HepG2 (cell line): ENCODE measurements around the gene MYH15. TPM values are rescaled to one million over a fixed set of nuclear protein-coding genes. Genes with fewer than 3 reads are reported as not detected.

Experiments
- ATAC-seq: fragments of 200-7000 bp; cut with Tn5 transposase; 3 replicates; pipeline ENCODE4 v1.9.1; 2020; ENCODE audit warnings: mild to moderate bottlenecking, moderate library complexity
- BruUV-seq: library from RNA; stranded (reverse); fragments of 400-500 nt; replicated peaks from 2 replicates; lab custom pipeline; 2021; lab: Mats Ljungman, UMichigan
- CTCF ChIA-PET: fragments of 300-600 bp; formaldehyde crosslinking; extraction: SDS; loops from one replicate; lab custom pipeline; 2021; ENCODE audit warnings: low total read pairs, inconsistent platforms, low intra/inter-chr PET ratio; lab: Yijun Ruan, JAX
- POLR2A ChIA-PET: fragments of 350-600 bp; sonication (Branson Sonifier 250); formaldehyde crosslinking; loops from one replicate; lab custom pipeline; 2020; ENCODE audit warnings: antibody characterized with exemption, inconsistent platforms; lab: Yijun Ruan, JAX
- DNase-seq: peaks from one replicate; pipeline ENCODE4 v3.0.0-alpha.2; 2015; ENCODE audit warnings: low spot score
- FAIRE-seq: peaks from 3 replicates; lab custom pipeline; 2011; peaks lifted over from hg19 to GRCh38; lab: Jason Lieb, UNC
- H2AFZ ChIP-seq: one replicate; pipeline ENCODE4 v1.6.1; 2011; ENCODE audit warnings: low read length, inconsistent platforms
- H3K27ac ChIP-seq: fragments of 300-600 bp; 3 replicates; pipeline ENCODE4 v1.8.0; 2011; ENCODE audit warnings: mixed run types, mild to moderate bottlenecking, mixed read lengths, low read length, inconsistent platforms; ENCODE audit not compliant: insufficient read depth; ENCODE audit errors: extremely low read length
- H3K27me3 ChIP-seq, 2 experiments: fragments of 200-600 bp in 1 of 2; 2 replicates in 1 of 2; 3 replicates in 1 of 2; pipeline versions ENCODE4 v1.6.0 to v1.8.0; 2011; ENCODE audit warnings: low read length in 2 of 2, mild to moderate bottlenecking in 2 of 2, moderate library complexity in 2 of 2, inconsistent platforms in 1 of 2; ENCODE audit not compliant: insufficient read depth in 2 of 2, control insufficient read depth in 1 of 2
- H3K36me3 ChIP-seq, 2 experiments: fragments of 200-600 bp in 1 of 2; replicated peaks in 1 of 2; 2 replicates in 1 of 2; 3 replicates in 1 of 2; pipeline versions ENCODE4 v1.5.1 to v1.8.0; 2011; ENCODE audit warnings: low read length in 2 of 2, inconsistent platforms in 1 of 2; ENCODE audit not compliant: insufficient read depth in 2 of 2, control insufficient read depth in 1 of 2
- H3K4me1 ChIP-seq: 2 replicates; pipeline ENCODE4 v1.5.1; 2012; ENCODE audit warnings: low read length, inconsistent platforms; ENCODE audit not compliant: insufficient read depth
- H3K4me2 ChIP-seq: 2 replicates; pipeline ENCODE4 v1.6.0; 2011; ENCODE audit warnings: low read depth, low read length, inconsistent platforms
- H3K4me3 ChIP-seq, 3 experiments: fragments of 200-600 bp in 1 of 3; sonication (generic), shearing (Covaris generic) in 1 of 3; replicated peaks in 1 of 3; 2 replicates each; pipeline ENCODE4 v1.5.1; 2011 to 2016; ENCODE audit warnings: low read length in 3 of 3, inconsistent platforms in 2 of 3, low read depth in 2 of 3, mild to moderate bottlenecking in 2 of 3, control low read depth in 1 of 3, mixed read lengths in 1 of 3; ENCODE audit not compliant: insufficient read depth in 1 of 3
- H3K79me2 ChIP-seq: one replicate; pipeline ENCODE4 v1.6.1; 2011; ENCODE audit warnings: low read length, inconsistent platforms; ENCODE audit not compliant: insufficient read depth
- H3K9ac ChIP-seq: 2 replicates; pipeline ENCODE4 v1.6.0; 2011; ENCODE audit warnings: mild to moderate bottlenecking, low read depth, low read length, inconsistent platforms; ENCODE audit not compliant: insufficient read depth
- H3K9me3 ChIP-seq: 2 replicates; pipeline ENCODE4 v1.5.1; 2012; ENCODE audit warnings: mild to moderate bottlenecking, low read length
- H4K20me1 ChIP-seq: 2 replicates; pipeline ENCODE4 v1.6.0; 2011; ENCODE audit warnings: inconsistent platforms, mild to moderate bottlenecking, low read length, moderate library complexity; ENCODE audit not compliant: insufficient read depth
- CHCHD3 ChIP-seq: sonication (generic); formaldehyde crosslinking; IDR thresholded peaks from 2 replicates; pipeline ENCODE4 v1.8.0; 2022; ENCODE audit warnings: mild to moderate bottlenecking, missing genetic modification reagents, moderate library complexity
- ELF1 ChIP-seq: sonication (generic); formaldehyde crosslinking; IDR thresholded peaks from 2 replicates; pipeline ENCODE4 v1.4.0; 2020; ENCODE audit warnings: missing genetic modification reagents
- GATAD1 ChIP-seq: IDR thresholded peaks from 2 replicates; pipeline ENCODE4 v1.6.1; 2016; ENCODE audit warnings: missing genetic modification reagents, missing compliant biosample characterization
- MAFF ChIP-seq: IDR thresholded peaks from 2 replicates; pipeline ENCODE4 v1.6.1; 2011; ENCODE audit warnings: low read depth, low read length, improper control_type of control experiment
- MED8 ChIP-seq: sonication (generic); formaldehyde crosslinking; IDR thresholded peaks from 2 replicates; pipeline ENCODE4 v1.8.1; 2023; ENCODE audit warnings: mild to moderate bottlenecking, missing genetic modification reagents; ENCODE audit not compliant: insufficient replicate concordance
- POLR2AphosphoS2 ChIP-seq: IDR thresholded peaks from 2 replicates; pipeline ENCODE4 v1.6.1; 2011; ENCODE audit warnings: low read depth, low read length, improper control_type of control experiment
- ZC3H13 ChIP-seq: sonication (generic); formaldehyde crosslinking; IDR thresholded peaks from 2 replicates; pipeline ENCODE4 v1.8.1; 2023; ENCODE audit warnings: mild to moderate bottlenecking, missing genetic modification reagents, moderate library complexity
- ZNF552 ChIP-seq: sonication (generic); formaldehyde crosslinking; IDR thresholded peaks from 2 replicates; pipeline ENCODE4 v1.9.0; 2022; ENCODE audit warnings: missing genetic modification reagents, mild to moderate bottlenecking, borderline replicate concordance
- WGBS: methylation state at CpG from one replicate; pipeline ENCODE4 v1.1.6; 2017; ENCODE audit warnings: low lambda C conversion rate; 5-methylcytosine and 5-hydroxymethylcytosine counted together
- in situ Hi-C: cut with HindIII; loops from 2 replicates; pipeline ENCODE4 v1.10.0; 2017; ENCODE audit warnings: low pct_unique_long_range_greater_than_20kb; ENCODE audit not compliant: extremely low pct_ligation_motif_present
- intact Hi-C: fragments of 100-400 bp; cut with micrococcal nuclease; formaldehyde crosslinking; loops from one replicate; pipeline ENCODE4 v1.10.0; 2022; ENCODE audit not compliant: unreplicated experiment
- polyA plus RNA-seq, 8 experiments: library from polyadenylated mRNA; depleted of rRNA in 3 of 8; stranded (reverse) in 7 of 8; unstranded in 1 of 8; fragments of >200 nt; fragmentation: Illumina TruSeq in 4 of 8; extraction: Trizol in 4 of 8; gene quantifications; 2 replicates each; pipeline versions ENCODE4 v1.2.1 to v1.2.3, GENCODE V29; 2011 to 2016; ENCODE audit warnings: low read depth in 4 of 8, missing spikeins in 1 of 8, mixed read lengths in 1 of 8; ENCODE audit not compliant: insufficient read depth in 1 of 8
- total RNA-seq, 5 experiments: library from RNA; depleted of rRNA; stranded (reverse); fragments of >200 nt; fragmentation: Illumina TruSeq; extraction: Trizol; gene quantifications; 2 replicates each; pipeline ENCODE4 v1.2.3, GENCODE V29; 2016; ENCODE audit warnings: low read depth in 1 of 5
- TF ChIP-seq, protein P1 (sequence below), 2 experiments: sonication (generic) in 1 of 2; formaldehyde crosslinking in 1 of 2; IDR thresholded peaks; 2 replicates each; pipeline versions ENCODE4 v1.6.1 to v1.9.0; 2014 to 2022; ENCODE audit warnings: antibody characterized with exemption in 1 of 2, borderline replicate concordance in 1 of 2, inconsistent platforms in 1 of 2, low read depth in 1 of 2, missing genetic modification reagents in 1 of 2

MYH15 gene
- total and polyA plus RNA-seq, 2 of the 13 experiments (the other 11 are each of a cell fraction or from before 2014, with no cell fraction given): 0.03 to 0.09 TPM

DNA sequence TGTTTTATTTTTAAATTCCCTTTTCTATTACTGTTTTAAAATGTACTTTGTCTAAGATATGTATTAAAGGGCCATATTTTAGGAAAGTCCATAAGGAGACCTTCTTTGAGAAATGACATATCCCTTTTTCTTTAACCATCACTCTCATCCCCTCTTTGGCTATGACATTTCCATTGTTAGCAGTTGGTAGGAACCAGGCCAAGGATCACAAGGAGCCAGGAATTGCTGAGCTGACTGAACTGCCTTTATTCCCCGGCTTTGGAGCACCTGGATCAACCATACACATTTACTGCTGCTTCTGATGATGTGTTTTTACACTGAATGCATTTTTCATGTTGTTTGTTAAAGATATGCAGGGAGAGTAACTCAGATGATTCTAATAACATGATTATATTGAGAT, 134.4 kb downstream of the MYH15 start:
- H4K20me1 ChIP-seq: no peaks in the 10 kb centered on the region
- no peaks in the 10 kb centered on the region for H3K9me3 ChIP-seq
- CTCF ChIA-PET: no interaction called here
- no peak overlapping the region for H3K4me3 ChIP-seq
- ATAC-seq: no peak
- no peaks in the 10 kb centered on the region for H3K36me3 ChIP-seq
- no peak overlapping the region for H3K9ac ChIP-seq
- POLR2A ChIA-PET: no interaction called here
- no TSS peak for BruUV-seq
- no peak for FAIRE-seq
- intact Hi-C loops (no loop called here), in situ Hi-C loops (no loop called here)
- no peaks in the 10 kb centered on the region for H3K4me1 ChIP-seq
- no peak overlapping the region for H2AFZ ChIP-seq
- H3K79me2 ChIP-seq: no peaks in the 10 kb centered on the region
- no peak for TF ChIP-seq MED8 (CRISPR knock-in tag)
- TF ChIP-seq ZNF552: no peak
- TF ChIP-seq CHCHD3 (CRISPR knock-in tag): no peak
- no peak for TF ChIP-seq ELF1
- TF ChIP-seq POLR2AphosphoS2: no peak
- TF ChIP-seq MAFF: no peak
- TF ChIP-seq GATAD1 (CRISPR knock-in tag): no peak
- no peak for TF ChIP-seq ZC3H13 (CRISPR knock-in tag)
- TF ChIP-seq, protein P1, sequence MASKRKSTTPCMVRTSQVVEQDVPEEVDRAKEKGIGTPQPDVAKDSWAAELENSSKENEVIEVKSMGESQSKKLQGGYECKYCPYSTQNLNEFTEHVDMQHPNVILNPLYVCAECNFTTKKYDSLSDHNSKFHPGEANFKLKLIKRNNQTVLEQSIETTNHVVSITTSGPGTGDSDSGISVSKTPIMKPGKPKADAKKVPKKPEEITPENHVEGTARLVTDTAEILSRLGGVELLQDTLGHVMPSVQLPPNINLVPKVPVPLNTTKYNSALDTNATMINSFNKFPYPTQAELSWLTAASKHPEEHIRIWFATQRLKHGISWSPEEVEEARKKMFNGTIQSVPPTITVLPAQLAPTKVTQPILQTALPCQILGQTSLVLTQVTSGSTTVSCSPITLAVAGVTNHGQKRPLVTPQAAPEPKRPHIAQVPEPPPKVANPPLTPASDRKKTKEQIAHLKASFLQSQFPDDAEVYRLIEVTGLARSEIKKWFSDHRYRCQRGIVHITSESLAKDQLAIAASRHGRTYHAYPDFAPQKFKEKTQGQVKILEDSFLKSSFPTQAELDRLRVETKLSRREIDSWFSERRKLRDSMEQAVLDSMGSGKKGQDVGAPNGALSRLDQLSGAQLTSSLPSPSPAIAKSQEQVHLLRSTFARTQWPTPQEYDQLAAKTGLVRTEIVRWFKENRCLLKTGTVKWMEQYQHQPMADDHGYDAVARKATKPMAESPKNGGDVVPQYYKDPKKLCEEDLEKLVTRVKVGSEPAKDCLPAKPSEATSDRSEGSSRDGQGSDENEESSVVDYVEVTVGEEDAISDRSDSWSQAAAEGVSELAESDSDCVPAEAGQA (IDR thresholded peaks at IDR 0.05; ENCODE audit: low read depth): no peak
- TF ChIP-seq, protein P1 (CRISPR knock-in tag; IDR thresholded peaks at IDR 0.05; ENCODE audit: borderline replicate concordance): no peak
- no peak overlapping the region for H3K4me2 ChIP-seq
- no peaks in the 10 kb centered on the region for H3K27me3 ChIP-seq
- 0% methylated on average over 1 of the region's 1 CpG for WGBS
- no peak for DNase-seq
- H3K27ac ChIP-seq: no peak overlapping the region
